Measurements from ENCODE around the gene TBCE.
A peak's percentile ranks its signal among the peaks of the same experiment; 100 is the strongest.
"Not testable (repeated sequence)": the region's sequence is repeated elsewhere in the genome, so short reads cannot be mapped to it uniquely, and the experiment has no call there.

Gene TBCE

GRCh38 chr1:235351898-235352297 is 15.3 kb upstream of the TBCE start:
- DNase-seq (ENCODE audit: low spot score) = no peak

GRCh38 chr1:235357485-235358373 is 9.5 kb upstream of the TBCE start:
- no peak for DNase-seq (ENCODE audit: low spot score)

GRCh38 chr1:235358899-235359298 is 8.3 kb upstream of the TBCE start:
- DNase-seq (ENCODE audit: low spot score) = no peak

GRCh38 chr1:235364189-235364588 is 3.0 kb upstream of the TBCE start:
- DNase-seq (ENCODE audit: low spot score) = not testable (repeated sequence)

GRCh38 chr1:235366286-235366685 is 941 bp upstream of the TBCE start:
- no peak for DNase-seq (ENCODE audit: low spot score)

GRCh38 chr1:235368428-235368827 is 1.2 kb downstream of the TBCE start:
- DNase-seq (ENCODE audit: low spot score) = no peak

- DNase-seq (ENCODE audit: low spot score) = no peak
Measured at GRCh38 chr1:235369802-235370201, 2.6 kb downstream of the TBCE start.

- DNase-seq (ENCODE audit: low spot score) = no peak
Measured at GRCh38 chr1:235375919-235376605, 8.8 kb downstream of the TBCE start.

- not testable (repeated sequence) for DNase-seq (ENCODE audit: low spot score)
Measured at GRCh38 chr1:235378134-235378735, 11.0 kb downstream of the TBCE start.

GRCh38 chr1:235381955-235382739 is 14.9 kb downstream of the TBCE start:
- DNase-seq (ENCODE audit: low spot score) = not testable (repeated sequence)

- not testable (repeated sequence) for DNase-seq (ENCODE audit: low spot score)
Measured at GRCh38 chr1:235385633-235386032, 18.4 kb downstream of the TBCE start.

GRCh38 chr1:235391874-235392273 is 24.6 kb downstream of the TBCE start:
- DNase-seq (ENCODE audit: low spot score) = no peak

- peak; percentile 95 for DNase-seq (ENCODE audit: low spot score)
Measured at GRCh38 chr1:235397733-235398132, 30.5 kb downstream of the TBCE start.

GRCh38 chr1:235399661-235400060 is 32.4 kb downstream of the TBCE start:
- DNase-seq (ENCODE audit: low spot score) = no peak

GRCh38 chr1:235401251-235401650 is 34.0 kb downstream of the TBCE start:
- no peak for DNase-seq (ENCODE audit: low spot score)

- DNase-seq (ENCODE audit: low spot score) = no peak
Measured at GRCh38 chr1:235402457-235403200, 35.4 kb downstream of the TBCE start.

- DNase-seq (ENCODE audit: low spot score) = no peak
Measured at GRCh38 chr1:235403593-235403992, 36.4 kb downstream of the TBCE start.

GRCh38 chr1:235404190-235404589 is 37.0 kb downstream of the TBCE start:
- DNase-seq (ENCODE audit: low spot score) = no peak

- no peak for DNase-seq (ENCODE audit: low spot score)
Measured at GRCh38 chr1:235407419-235407818, 40.2 kb downstream of the TBCE start.

- DNase-seq (ENCODE audit: low spot score) = no peak
Measured at GRCh38 chr1:235408503-235408960, 41.3 kb downstream of the TBCE start.

All from hepatic stellate cell (primary cell).